Spleen (tissue), 11 donors: ENCODE measurements around the gene RELB. TPM values are rescaled to one million over a fixed set of nuclear protein-coding genes. Genes with fewer than 3 reads are reported as not detected.

Experiments
- DNase-seq: peaks from one replicate; pipeline ENCODE4 v3.0.0-alpha.2; 2020
- H3K27ac ChIP-seq, 8 donors: fragments of 200-600 bp; sonication (generic) in 7 of 8; 1 replicate in 4 of 8; 2 replicates in 4 of 8; pipeline versions ENCODE4 v1.5.0 to v1.8.0; 2016 to 2021; ENCODE audit warnings: inconsistent platforms in 4 of 8, mild to moderate bottlenecking in 4 of 8, moderate library complexity in 1 of 8
- H3K27me3 ChIP-seq, 7 donors: fragments of 200-600 bp; sonication (generic) in 6 of 7; replicated peaks in 1 of 7; 1 replicate in 4 of 7; 2 replicates in 3 of 7; pipeline versions ENCODE4 v1.5.0 to v1.8.0; 2016 to 2021; ENCODE audit warnings: inconsistent platforms in 3 of 7, mild to moderate bottlenecking in 1 of 7
- H3K36me3 ChIP-seq, 6 donors: fragments of 200-600 bp; sonication (generic) in 5 of 6; 1 replicate in 4 of 6; 2 replicates in 2 of 6; pipeline versions ENCODE4 v1.5.0 to v1.8.0; 2016 to 2021; ENCODE audit warnings: inconsistent platforms in 2 of 6
- H3K4me1 ChIP-seq, 6 donors: fragments of 200-600 bp; sonication (generic) in 5 of 6; 1 replicate in 3 of 6; 2 replicates in 3 of 6; pipeline versions ENCODE4 v1.5.0 to v1.8.0; 2016 to 2021; ENCODE audit warnings: inconsistent platforms in 3 of 6
- H3K4me3 ChIP-seq, 8 donors: fragments of 200-600 bp; sonication (generic) in 7 of 8; 1 replicate in 4 of 8; 2 replicates in 4 of 8; pipeline versions ENCODE4 v1.5.0 to v1.8.0; 2016 to 2021; ENCODE audit warnings: inconsistent platforms in 4 of 8, mild to moderate bottlenecking in 4 of 8, moderate library complexity in 2 of 8
- H3K9me3 ChIP-seq, 8 donors: fragments of 200-600 bp; sonication (generic) in 7 of 8; 1 replicate in 4 of 8; 2 replicates in 4 of 8; pipeline versions ENCODE4 v1.5.0 to v1.8.0; 2016 to 2021; ENCODE audit warnings: inconsistent platforms in 4 of 8
- POLR2A ChIP-seq, 3 donors: fragments of 450-650 bp; IDR thresholded peaks; one replicate each; pipeline ENCODE4 v1.5.1; 2017; ENCODE audit warnings: antibody characterized with exemption in 3 of 3, mild to moderate bottlenecking in 1 of 3
- POLR2AphosphoS5 ChIP-seq, 3 donors: sonication (generic); formaldehyde crosslinking; IDR thresholded peaks; one replicate each; pipeline ENCODE4 v1.5.1; 2017; ENCODE audit warnings: antibody characterized with exemption in 3 of 3
- WGBS, 5 donors: extraction: QIAGEN DNeasy Blood & Tissue Kit in 3 of 5; methylation state at CpG; one replicate each; pipeline versions ENCODE4 v1.1.5 to v1.1.7; 2013 to 2018; 5-methylcytosine and 5-hydroxymethylcytosine counted together
- intact Hi-C: fragments of 100-400 bp; cut with DNase I; formaldehyde crosslinking; loops from one replicate; pipeline ENCODE4 v1.15.0; 2023; ENCODE audit warnings: low total_unique reads
- polyA plus RNA-seq, 3 donors: library from polyadenylated mRNA; stranded (reverse); fragments of 200-250 nt; gene quantifications; one replicate each; pipeline ENCODE4 v1.2.1, GENCODE V29; 2013
- total RNA-seq, 7 donors: library from RNA; depleted of rRNA in 3 of 7; stranded (reverse); fragments of >200 nt in 3 of 7; fragmentation: NEBNext Ultra II Directional in 4 of 7; extraction: Animal tissue kit (Norgen Biotek cat#: 25700) in 4 of 7; gene quantifications; one replicate each; pipeline versions ENCODE4 v1.1.0 to v1.2.1, GENCODE V29; 2016 to 2021
- TF ChIP-seq, protein P1 (sequence below), 11 experiments: fragments of 200-600 bp in 7 of 11; fragments of 450-650 bp in 4 of 11; sonication (generic) in 4 of 11; IDR thresholded peaks in 8 of 11; conservative IDR thresholded peaks in 3 of 11; 1 replicate in 7 of 11; 2 replicates in 4 of 11; pipeline versions ENCODE4 v1.4.0 to v1.8.0; 2016 to 2021; ENCODE audit warnings: antibody characterized with exemption in 11 of 11, inconsistent platforms in 4 of 11, mild to moderate bottlenecking in 1 of 11
- donor health status: healthy with polysubstance abuse.
- donor health status: DM: no; HTN: no; CAD: no; lungs with moderate emphysema.
- donor health status: DM: no; HTN: no; CAD: no.
- donor health status: Bipolar disorder and iron deficiency.
- donor health status: healthy.
- donor health status: DM: no; HTN: no; CAD: no.
- donor health status: DM: yes; HTN: yes; CAD: no.

Gene RELB
- total and polyA plus RNA-seq, 10 donors, result 16.6 to 67.4 (median 34.7) TPM

DNA sequence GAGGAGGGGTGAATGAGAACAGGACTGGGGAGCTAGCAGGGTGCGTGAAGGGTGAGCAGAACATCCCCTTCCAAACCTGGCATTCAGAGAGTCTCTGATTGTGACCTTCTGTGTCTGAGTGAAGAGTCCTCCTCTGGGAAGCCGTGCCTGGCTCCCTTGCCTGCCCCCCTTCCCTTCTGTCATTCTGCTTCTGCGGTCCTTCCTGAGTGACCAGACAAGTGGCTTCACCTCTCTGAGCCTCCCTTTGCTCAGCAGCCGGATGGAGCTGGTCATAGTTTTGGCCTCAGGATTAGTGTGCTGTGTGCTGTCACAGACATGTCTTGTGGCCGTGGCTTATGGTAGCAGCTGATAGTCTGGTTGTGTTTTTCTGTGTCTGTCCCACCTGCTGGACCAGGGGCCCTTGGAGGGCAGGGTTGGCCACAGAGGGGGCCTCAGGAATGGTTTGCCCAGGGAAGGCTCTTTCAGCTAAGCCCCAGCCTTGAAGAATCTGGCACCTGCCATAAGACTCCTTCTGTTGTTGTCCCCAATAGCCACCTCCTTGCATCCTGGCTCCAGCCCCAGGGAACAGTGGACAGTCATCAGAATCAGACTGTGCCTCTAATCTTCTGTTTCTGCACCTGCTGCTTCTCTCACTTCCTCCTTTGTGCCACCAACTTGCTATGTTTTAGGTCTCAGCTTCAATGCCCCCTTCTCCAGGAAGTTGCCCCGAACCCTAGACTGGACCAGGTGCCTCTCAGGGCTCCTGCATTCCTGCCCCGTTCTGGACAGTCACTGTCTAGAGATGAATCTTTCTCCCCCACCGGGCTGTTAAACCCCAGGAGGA is 40.1 kb upstream of the RELB start:
- Histone ChIP-seq H3K27me3 (no peaks in the 10 kb centered on the region), H3K9me3 (no peaks in the 10 kb centered on the region), H3K27ac (peak overlapping the region in 7 of 8 donors; percentile 15 to 84 (median 68)), H3K36me3 (peaks cover 2 to 79% (median 46%) of the 10 kb centered on the region in 6 donors), H3K4me3 (peak overlapping the region in 1 of 8 donors; percentile 9), H3K4me1 (peaks cover 25 to 66% (median 57%) of the 10 kb centered on the region in 6 donors)
- TF ChIP-seq POLR2A (IDR thresholded peaks at IDR 0.05) (no peak), POLR2AphosphoS5 (IDR thresholded peaks at IDR 0.05) (peak in 1 of 3 donors; percentile 46)
- TF ChIP-seq, protein P1, sequence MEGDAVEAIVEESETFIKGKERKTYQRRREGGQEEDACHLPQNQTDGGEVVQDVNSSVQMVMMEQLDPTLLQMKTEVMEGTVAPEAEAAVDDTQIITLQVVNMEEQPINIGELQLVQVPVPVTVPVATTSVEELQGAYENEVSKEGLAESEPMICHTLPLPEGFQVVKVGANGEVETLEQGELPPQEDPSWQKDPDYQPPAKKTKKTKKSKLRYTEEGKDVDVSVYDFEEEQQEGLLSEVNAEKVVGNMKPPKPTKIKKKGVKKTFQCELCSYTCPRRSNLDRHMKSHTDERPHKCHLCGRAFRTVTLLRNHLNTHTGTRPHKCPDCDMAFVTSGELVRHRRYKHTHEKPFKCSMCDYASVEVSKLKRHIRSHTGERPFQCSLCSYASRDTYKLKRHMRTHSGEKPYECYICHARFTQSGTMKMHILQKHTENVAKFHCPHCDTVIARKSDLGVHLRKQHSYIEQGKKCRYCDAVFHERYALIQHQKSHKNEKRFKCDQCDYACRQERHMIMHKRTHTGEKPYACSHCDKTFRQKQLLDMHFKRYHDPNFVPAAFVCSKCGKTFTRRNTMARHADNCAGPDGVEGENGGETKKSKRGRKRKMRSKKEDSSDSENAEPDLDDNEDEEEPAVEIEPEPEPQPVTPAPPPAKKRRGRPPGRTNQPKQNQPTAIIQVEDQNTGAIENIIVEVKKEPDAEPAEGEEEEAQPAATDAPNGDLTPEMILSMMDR (IDR thresholded peaks at IDR 0.05 in 8 of 11, conservative IDR thresholded peaks at IDR 0.05 in 3 of 11), result no peak
- 69 to 81% (median 73%) methylated on average over 7 to 8 of the region's 8 CpGs for WGBS, 5 donors
- DNase-seq, result no peak
- intact Hi-C loops, result no loop called here

DNA sequence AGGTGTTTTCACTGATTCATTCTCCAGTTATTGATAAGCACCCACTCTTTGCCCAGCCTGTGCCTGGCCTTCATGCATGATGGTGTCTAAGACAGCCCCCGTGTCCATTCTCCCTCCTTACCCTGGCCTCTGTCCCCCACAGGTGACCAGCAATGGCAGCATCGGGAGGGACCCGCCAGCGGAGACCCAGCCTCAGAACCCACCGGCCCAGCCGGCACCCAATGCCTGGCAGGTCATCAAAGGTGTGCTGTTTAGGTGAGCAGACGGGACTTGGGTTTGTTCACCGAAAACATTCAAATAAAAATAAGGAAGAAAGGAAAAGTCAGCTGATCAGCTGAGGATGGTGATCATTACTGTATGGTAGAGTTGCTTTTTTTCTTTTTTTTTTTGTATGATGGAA is 39.4 kb upstream of the RELB start:
- TF ChIP-seq, protein P1 (IDR thresholded peaks at IDR 0.05 in 8 of 11, conservative IDR thresholded peaks at IDR 0.05 in 3 of 11), result no peak
- TF ChIP-seq POLR2A (IDR thresholded peaks at IDR 0.05) (no peak), POLR2AphosphoS5 (IDR thresholded peaks at IDR 0.05) (peak in 1 of 3 donors; percentile 26)
- Histone ChIP-seq H3K27me3 (no peaks in the 10 kb centered on the region), H3K36me3 (peaks cover 2 to 86% (median 52%) of the 10 kb centered on the region in 6 donors), H3K9me3 (no peaks in the 10 kb centered on the region), H3K4me3 (no peak overlapping the region), H3K4me1 (peaks cover 18 to 59% (median 50%) of the 10 kb centered on the region in 6 donors), H3K27ac (peak overlapping the region in 6 of 8 donors; percentile 52 to 84 (median 70))
- WGBS, 5 donors, result 91 to 98% (median 92%) methylated on average over 8 of the region's 8 CpGs
- intact Hi-C loops, result no loop called here
- no peak for DNase-seq

- peaks cover 2 to 100% (median 59%) of the 10 kb centered on the region in 6 donors for H3K36me3 ChIP-seq
- 90 to 99% (median 95%) methylated on average over 5 of the region's 5 CpGs for WGBS, 5 donors
- peaks cover 0 to 12% (median 0%) of the 10 kb centered on the region in 6 donors for H3K4me1 ChIP-seq
- no peaks in the 10 kb centered on the region for H3K27me3 ChIP-seq
- TF ChIP-seq POLR2A (IDR thresholded peaks at IDR 0.05), result no peak
- TF ChIP-seq, protein P1 (IDR thresholded peaks at IDR 0.05 in 8 of 11, conservative IDR thresholded peaks at IDR 0.05 in 3 of 11), result no peak
- no peak for TF ChIP-seq POLR2AphosphoS5 (IDR thresholded peaks at IDR 0.05)
- H3K9me3 ChIP-seq, result no peaks in the 10 kb centered on the region
- intact Hi-C loops, result no loop called here
- H3K4me3 ChIP-seq, result no peak overlapping the region
- H3K27ac ChIP-seq, result no peak overlapping the region
- DNase-seq, result no peak
These were observed 33.1 kb upstream of the RELB start for GRCh38 chr19:44968118-44968517.

DNA sequence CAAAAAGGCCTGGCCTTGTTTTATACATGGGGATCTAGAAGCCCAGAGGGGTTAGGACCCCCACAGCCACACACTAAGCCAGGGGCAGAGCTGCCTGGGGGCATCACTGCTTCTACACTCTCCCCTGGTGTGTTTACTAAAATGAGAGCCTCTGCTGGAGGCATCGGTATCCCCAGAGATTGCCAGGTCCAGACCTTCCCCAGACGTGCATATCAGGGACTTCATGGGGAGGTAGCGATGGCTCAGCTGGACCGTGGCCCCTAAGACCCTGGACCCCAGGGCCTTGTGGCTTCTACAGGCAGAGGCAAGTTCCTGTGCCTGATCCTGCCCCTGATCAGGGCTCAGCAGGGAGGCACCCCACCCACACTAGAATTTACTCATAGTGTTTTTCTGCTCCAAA is 32.6 kb upstream of the RELB start:
- 86 to 94% (median 91%) methylated on average over 4 of the region's 4 CpGs for WGBS, 5 donors
- no peaks in the 10 kb centered on the region for H3K9me3 ChIP-seq
- no peak overlapping the region for H3K4me3 ChIP-seq
- H3K36me3 ChIP-seq, result peaks cover 0 to 100% (median 60%) of the 10 kb centered on the region in 6 donors
- no peak for TF ChIP-seq POLR2AphosphoS5 (IDR thresholded peaks at IDR 0.05)
- no peak for TF ChIP-seq POLR2A (IDR thresholded peaks at IDR 0.05)
- TF ChIP-seq, protein P1 (IDR thresholded peaks at IDR 0.05 in 8 of 11, conservative IDR thresholded peaks at IDR 0.05 in 3 of 11), result no peak
- DNase-seq, result no peak
- intact Hi-C loops, result no loop called here
- no peak overlapping the region for H3K27ac ChIP-seq
- H3K27me3 ChIP-seq, result no peaks in the 10 kb centered on the region
- H3K4me1 ChIP-seq, result peaks cover 0 to 16% (median 2%) of the 10 kb centered on the region in 6 donors
